Endothelial cell of umbilical vein (primary cell): Measurements from ENCODE around the gene UBE2K. TPM values are rescaled to one million over a fixed set of nuclear protein-coding genes. Genes with fewer than 3 reads are reported as not detected.

Experiments
- BruUV-seq: library from RNA; stranded (reverse); fragments of 400-500 nt; replicated peaks from 2 replicates; lab custom pipeline; 2021; lab: Mats Ljungman, UMichigan
- CTCF ChIA-PET: fragments of 300-600, 350-600 bp; sonication (Branson Sonifier 250); formaldehyde crosslinking; loops from one replicate; lab custom pipeline; 2021; ENCODE audit warnings: antibody characterized with exemption, inconsistent platforms; lab: Charles Lee
- POLR2A ChIA-PET: fragments of 300-600, 350-600 bp; sonication (Branson Sonifier 250); formaldehyde crosslinking; loops from one replicate; lab custom pipeline; 2021; ENCODE audit warnings: antibody characterized with exemption, inconsistent platforms; lab: Charles Lee
- DNase-seq: peaks from one replicate; pipeline ENCODE4 v3.0.0-alpha.2; 2011; ENCODE audit warnings: low read depth, low spot score
- FAIRE-seq: peaks from 2 replicates; lab custom pipeline; 2011; peaks lifted over from hg19 to GRCh38; lab: Jason Lieb, UNC
- H2AFZ ChIP-seq: 2 replicates; pipeline ENCODE4 v1.6.0; 2012; ENCODE audit warnings: low read depth, low read length, control low read depth, inconsistent platforms
- H3K27ac ChIP-seq: 2 replicates; pipeline ENCODE4 v1.5.1; 2011; ENCODE audit warnings: low read depth, mild to moderate bottlenecking, control low read depth, low read length, moderate library complexity; ENCODE audit not compliant: insufficient read depth
- H3K27me3 ChIP-seq, 2 experiments: 2 replicates each; pipeline versions ENCODE4 v1.6.0 to v1.6.1; 2011; ENCODE audit warnings: low read length in 2 of 2, mixed read lengths in 1 of 2; ENCODE audit not compliant: control insufficient read depth in 2 of 2, insufficient read depth in 2 of 2
- H3K36me3 ChIP-seq, 2 experiments: 2 replicates in 1 of 2; 3 replicates in 1 of 2; pipeline ENCODE4 v1.5.1; 2011; ENCODE audit warnings: low read length in 2 of 2, mild to moderate bottlenecking in 1 of 2, moderate library complexity in 1 of 2; ENCODE audit not compliant: control insufficient read depth in 2 of 2, insufficient read depth in 2 of 2; ENCODE audit errors: extremely low read depth in 1 of 2
- H3K4me1 ChIP-seq: 3 replicates; pipeline ENCODE4 v1.5.1; 2011; ENCODE audit warnings: mild to moderate bottlenecking, low read length; ENCODE audit not compliant: control insufficient read depth, insufficient read depth; ENCODE audit errors: extremely low read depth
- H3K4me2 ChIP-seq: 2 replicates; pipeline ENCODE4 v1.6.1; 2011; ENCODE audit warnings: low read length, control low read depth, mixed read lengths; ENCODE audit not compliant: insufficient read depth
- H3K4me3 ChIP-seq, 3 experiments: fragments of 200-600 bp in 1 of 3; sonication (generic), shearing (Covaris generic) in 1 of 3; replicated peaks in 1 of 3; 2 replicates each; pipeline ENCODE4 v1.5.1; 2011 to 2016; ENCODE audit warnings: control low read depth in 3 of 3, low read length in 3 of 3, mild to moderate bottlenecking in 2 of 3, inconsistent platforms in 1 of 3, low read depth in 1 of 3, moderate library complexity in 1 of 3; ENCODE audit not compliant: insufficient read depth in 1 of 3
- H3K79me2 ChIP-seq: 2 replicates; pipeline ENCODE4 v1.6.0; 2012; ENCODE audit warnings: low read length, inconsistent platforms; ENCODE audit not compliant: control insufficient read depth, insufficient read depth
- H3K9ac ChIP-seq: replicated peaks from 2 replicates; pipeline ENCODE3; 2011; ENCODE audit warnings: low read length, control low read depth; ENCODE audit not compliant: insufficient read depth; ENCODE audit errors: extremely low read depth
- H3K9me1 ChIP-seq: replicated peaks from 3 replicates; pipeline ENCODE4 v1.6.0; 2011; ENCODE audit warnings: mild to moderate bottlenecking, low read length; ENCODE audit not compliant: control insufficient read depth, insufficient read depth; ENCODE audit errors: extremely low read depth
- H3K9me3 ChIP-seq: replicated peaks from 2 replicates; pipeline ENCODE4 v1.5.1; 2012; ENCODE audit warnings: low read length, inconsistent platforms; ENCODE audit not compliant: control insufficient read depth, insufficient read depth
- H4K20me1 ChIP-seq: replicated peaks from 2 replicates; pipeline ENCODE3; 2011; ENCODE audit warnings: mild to moderate bottlenecking, low read length; ENCODE audit not compliant: control insufficient read depth, insufficient read depth; ENCODE audit errors: extremely low read depth
- EZH2 ChIP-seq: IDR thresholded peaks from 2 replicates; pipeline ENCODE4 v1.6.1; 2012; ENCODE audit warnings: borderline replicate concordance, low read depth, mild to moderate bottlenecking, moderate library complexity, low read length, inconsistent platforms; ENCODE audit not compliant: severe bottlenecking
- FOS ChIP-seq: IDR thresholded peaks from 2 replicates; pipeline ENCODE4 v1.6.1; 2011; ENCODE audit warnings: mild to moderate bottlenecking, low read length, moderate library complexity, borderline replicate concordance; ENCODE audit not compliant: insufficient read depth
- GATA2 ChIP-seq: IDR thresholded peaks from 2 replicates; pipeline ENCODE4 v1.7.0; 2011; ENCODE audit warnings: low read depth, mild to moderate bottlenecking, moderate library complexity, mixed read lengths, low read length; ENCODE audit not compliant: insufficient read length, insufficient read depth
- JUN ChIP-seq: IDR thresholded peaks from 2 replicates; pipeline ENCODE4 v1.6.1; 2011; ENCODE audit warnings: borderline replicate concordance, low read depth; ENCODE audit not compliant: insufficient read length, insufficient read depth
- MAX ChIP-seq: IDR thresholded peaks from 2 replicates; pipeline ENCODE4 v1.6.1; 2011; ENCODE audit not compliant: insufficient read depth, insufficient read length
- MYC ChIP-seq: IDR thresholded peaks from one replicate; pipeline ENCODE4 v1.6.1; 2011; ENCODE audit warnings: mild to moderate bottlenecking, low read depth, low read length
- POLR2A ChIP-seq: IDR thresholded peaks from 2 replicates; pipeline ENCODE4 v1.6.1; 2012; ENCODE audit warnings: low read depth, mild to moderate bottlenecking, control low read depth, low read length
- POLR2AphosphoS5 ChIP-seq: IDR thresholded peaks from 2 replicates; pipeline ENCODE4 v1.6.1; 2012; ENCODE audit warnings: low read depth, mild to moderate bottlenecking, control low read depth, low read length, moderate library complexity; ENCODE audit not compliant: insufficient read depth
- dilution Hi-C: fragments of 300-500 bp; cut with MboI; formaldehyde crosslinking; loops from one replicate; pipeline ENCODE4 v1.15.0; 2019; ENCODE audit warnings: low sequenced_read_pairs; ENCODE audit not compliant: extremely low pct_ligation_motif_present
- intact Hi-C: fragments of 100-400 bp; cut with micrococcal nuclease; formaldehyde crosslinking; loops from one replicate; pipeline ENCODE4 v1.10.0; 2022
- polyA plus RNA-seq, 4 experiments: library from polyadenylated mRNA; depleted of rRNA in 3 of 4; stranded (reverse) in 3 of 4; unstranded in 1 of 4; fragments of >200 nt; gene quantifications; 2 replicates each; pipeline versions ENCODE4 v1.2.1 to v1.2.3, GENCODE V29; 2011 to 2012; ENCODE audit warnings: missing spikeins in 1 of 4
- total RNA-seq: library from RNA; stranded (reverse); gene quantifications from 2 replicates; pipeline ENCODE4 v1.2.3, GENCODE V29; 2021
- TF ChIP-seq, protein P1 (sequence below), 2 donors: IDR thresholded peaks; 1 replicate in 1 of 2; 2 replicates in 1 of 2; pipeline ENCODE4 v1.5.1; 2011; ENCODE audit warnings: low read length in 2 of 2, mild to moderate bottlenecking in 2 of 2, moderate library complexity in 2 of 2, control low read depth in 1 of 2, inconsistent platforms in 1 of 2, low read depth in 1 of 2; ENCODE audit not compliant: insufficient read depth in 1 of 2; ENCODE audit errors: extremely low read depth in 1 of 2

UBE2K gene
- total and polyA plus RNA-seq, 2 donors (not counting 3 experiments of a cell fraction or from before 2014, with no cell fraction given): 32.5 to 97.8 TPM

DNA sequence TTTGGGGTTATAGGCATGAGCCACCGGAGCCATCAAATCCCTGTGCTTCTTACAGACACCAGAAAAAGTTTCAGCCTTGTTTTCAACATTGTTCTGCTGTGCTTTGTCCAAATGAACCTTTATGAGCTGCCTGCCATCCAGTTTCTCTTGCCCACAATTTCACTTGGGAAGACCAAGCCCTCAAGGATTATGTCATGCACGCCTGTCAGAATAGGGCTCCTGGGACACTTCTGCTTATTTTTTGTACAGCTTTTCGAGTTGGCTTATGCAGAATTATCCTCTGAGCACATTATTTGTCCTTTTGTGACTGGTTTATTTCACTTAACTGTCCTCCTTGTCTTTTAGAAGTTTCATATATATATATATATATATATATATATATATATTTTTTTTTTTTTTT, 16.2 kb downstream of the UBE2K start:
- Histone ChIP-seq H3K9me1 (no peaks in the 10 kb centered on the region), H3K4me1 (peaks cover 5% of the 10 kb centered on the region), H3K27ac (no peak overlapping the region), H3K4me2 (no peak overlapping the region), H3K36me3 (peaks cover 0 to 2% of the 10 kb centered on the region in 2 experiments), H2AFZ (no peak overlapping the region), H3K79me2 (peaks cover 93% of the 10 kb centered on the region), H3K27me3 (no peaks in the 10 kb centered on the region), H3K9me3 (no peaks in the 10 kb centered on the region), H3K9ac (no peak overlapping the region), H3K4me3 (no peak overlapping the region), H4K20me1 (peaks cover 5% of the 10 kb centered on the region)
- TF ChIP-seq MYC (no peak), JUN (no peak), GATA2 (no peak), POLR2AphosphoS5 (no peak), FOS (no peak), POLR2A (no peak), EZH2 (no peak), MAX (no peak)
- TF ChIP-seq, protein P1, sequence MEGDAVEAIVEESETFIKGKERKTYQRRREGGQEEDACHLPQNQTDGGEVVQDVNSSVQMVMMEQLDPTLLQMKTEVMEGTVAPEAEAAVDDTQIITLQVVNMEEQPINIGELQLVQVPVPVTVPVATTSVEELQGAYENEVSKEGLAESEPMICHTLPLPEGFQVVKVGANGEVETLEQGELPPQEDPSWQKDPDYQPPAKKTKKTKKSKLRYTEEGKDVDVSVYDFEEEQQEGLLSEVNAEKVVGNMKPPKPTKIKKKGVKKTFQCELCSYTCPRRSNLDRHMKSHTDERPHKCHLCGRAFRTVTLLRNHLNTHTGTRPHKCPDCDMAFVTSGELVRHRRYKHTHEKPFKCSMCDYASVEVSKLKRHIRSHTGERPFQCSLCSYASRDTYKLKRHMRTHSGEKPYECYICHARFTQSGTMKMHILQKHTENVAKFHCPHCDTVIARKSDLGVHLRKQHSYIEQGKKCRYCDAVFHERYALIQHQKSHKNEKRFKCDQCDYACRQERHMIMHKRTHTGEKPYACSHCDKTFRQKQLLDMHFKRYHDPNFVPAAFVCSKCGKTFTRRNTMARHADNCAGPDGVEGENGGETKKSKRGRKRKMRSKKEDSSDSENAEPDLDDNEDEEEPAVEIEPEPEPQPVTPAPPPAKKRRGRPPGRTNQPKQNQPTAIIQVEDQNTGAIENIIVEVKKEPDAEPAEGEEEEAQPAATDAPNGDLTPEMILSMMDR (IDR thresholded peaks at IDR 0.05; ENCODE audit: extremely low read depth in 1 of 2, insufficient read depth in 1 of 2, low read depth in 1 of 2, low read length in 2 of 2): no peak
- no TSS peak for BruUV-seq
- FAIRE-seq (no peak), DNase-seq (no peak)
- ChIA-PET POLR2A (no interaction called here), CTCF (no interaction called here)
- dilution Hi-C loops: no loop called here
- intact Hi-C loops: no loop called here
